ENCODE results near the gene TTC16.

Gene TTC16

GRCh38 chr9:127712371-127712770 lies 3.5 kb upstream of the TTC16 start:
- DNase-seq (ENCODE audit: insufficient read length) (no peak), FAIRE-seq (no peak)
- no peak for TF ChIP-seq POLR2A (IDR thresholded peaks at IDR 0.05; ENCODE audit: low read depth, low read length)
- no peak for TF ChIP-seq TAF1 (IDR thresholded peaks at IDR 0.05; ENCODE audit: borderline replicate concordance, low read depth, low read length)
- no peak for TF ChIP-seq POLR2AphosphoS5 (IDR thresholded peaks at IDR 0.05; ENCODE audit: low read depth, low read length)

- no peak for FAIRE-seq
Observed at GRCh38 chr9:127712867-127713266, 3.0 kb upstream of the TTC16 start.

GRCh38 chr9:127714020-127714750 lies 1.7 kb upstream of the TTC16 start:
- TF ChIP-seq TAF1 (IDR thresholded peaks at IDR 0.05; ENCODE audit: borderline replicate concordance, low read depth, low read length) (no peak), POLR2A (IDR thresholded peaks at IDR 0.05; ENCODE audit: low read depth, low read length) (no peak), POLR2AphosphoS5 (IDR thresholded peaks at IDR 0.05; ENCODE audit: low read depth, low read length) (no peak)
- FAIRE-seq, result no peak
- no peak for DNase-seq (ENCODE audit: insufficient read length)

More at GRCh38 chr9:127712867-127713266, 3.0 kb upstream of the TTC16 start:
- TF ChIP-seq TAF1 (IDR thresholded peaks at IDR 0.05; ENCODE audit: borderline replicate concordance, low read depth, low read length) (no peak), POLR2AphosphoS5 (IDR thresholded peaks at IDR 0.05; ENCODE audit: low read depth, low read length) (no peak), POLR2A (IDR thresholded peaks at IDR 0.05; ENCODE audit: low read depth, low read length) (no peak)
- no peak for DNase-seq (ENCODE audit: insufficient read length)

- DNase-seq (ENCODE audit: insufficient read length) (no peak), FAIRE-seq (peak; percentile 48)
- TF ChIP-seq POLR2A (IDR thresholded peaks at IDR 0.05; ENCODE audit: low read depth, low read length) (no peak), TAF1 (IDR thresholded peaks at IDR 0.05; ENCODE audit: borderline replicate concordance, low read depth, low read length) (no peak), POLR2AphosphoS5 (IDR thresholded peaks at IDR 0.05; ENCODE audit: low read depth, low read length) (no peak)
Observed at GRCh38 chr9:127714951-127715469, 869 bp upstream of the TTC16 start.

- FAIRE-seq (no peak), DNase-seq (ENCODE audit: insufficient read length) (no peak)
- TF ChIP-seq TAF1 (IDR thresholded peaks at IDR 0.05; ENCODE audit: borderline replicate concordance, low read depth, low read length) (no peak), POLR2AphosphoS5 (IDR thresholded peaks at IDR 0.05; ENCODE audit: low read depth, low read length) (no peak), POLR2A (IDR thresholded peaks at IDR 0.05; ENCODE audit: low read depth, low read length) (no peak)
Observed at GRCh38 chr9:127716412-127716811, 533 bp downstream of the TTC16 start.

- TF ChIP-seq POLR2A (IDR thresholded peaks at IDR 0.05; ENCODE audit: low read depth, low read length) (no peak), TAF1 (IDR thresholded peaks at IDR 0.05; ENCODE audit: borderline replicate concordance, low read depth, low read length) (no peak), POLR2AphosphoS5 (IDR thresholded peaks at IDR 0.05; ENCODE audit: low read depth, low read length) (no peak)
- FAIRE-seq (no peak), DNase-seq (ENCODE audit: insufficient read length) (no peak)
Observed at GRCh38 chr9:127717766-127718165, 1.9 kb downstream of the TTC16 start.

- no peak for FAIRE-seq
- no peak for DNase-seq (ENCODE audit: insufficient read length)
- no peak for TF ChIP-seq POLR2A (IDR thresholded peaks at IDR 0.05; ENCODE audit: low read depth, low read length)
- no peak for TF ChIP-seq TAF1 (IDR thresholded peaks at IDR 0.05; ENCODE audit: borderline replicate concordance, low read depth, low read length)
- TF ChIP-seq POLR2AphosphoS5 (IDR thresholded peaks at IDR 0.05; ENCODE audit: low read depth, low read length), result no peak
Observed at GRCh38 chr9:127720031-127720864, 4.4 kb downstream of the TTC16 start.

- no peak for TF ChIP-seq TAF1 (IDR thresholded peaks at IDR 0.05; ENCODE audit: borderline replicate concordance, low read depth, low read length)
- TF ChIP-seq POLR2A (IDR thresholded peaks at IDR 0.05; ENCODE audit: low read depth, low read length), result no peak
- TF ChIP-seq POLR2AphosphoS5 (IDR thresholded peaks at IDR 0.05; ENCODE audit: low read depth, low read length), result no peak
- no peak for DNase-seq (ENCODE audit: insufficient read length)
- FAIRE-seq, result no peak
Observed at GRCh38 chr9:127720865-127721227, 5.0 kb downstream of the TTC16 start.

- TF ChIP-seq POLR2AphosphoS5 (IDR thresholded peaks at IDR 0.05; ENCODE audit: low read depth, low read length), result no peak
- TF ChIP-seq POLR2A (IDR thresholded peaks at IDR 0.05; ENCODE audit: low read depth, low read length), result no peak
- no peak for TF ChIP-seq TAF1 (IDR thresholded peaks at IDR 0.05; ENCODE audit: borderline replicate concordance, low read depth, low read length)
- FAIRE-seq (no peak), DNase-seq (ENCODE audit: insufficient read length) (no peak)
Observed at GRCh38 chr9:127721391-127721821, 5.5 kb downstream of the TTC16 start.

GRCh38 chr9:127722055-127722745 lies 6.3 kb downstream of the TTC16 start:
- no peak for TF ChIP-seq TAF1 (IDR thresholded peaks at IDR 0.05; ENCODE audit: borderline replicate concordance, low read depth, low read length)
- DNase-seq (ENCODE audit: insufficient read length) (no peak), FAIRE-seq (no peak)

- DNase-seq (ENCODE audit: insufficient read length) (no peak), FAIRE-seq (no peak)
- TF ChIP-seq POLR2A (IDR thresholded peaks at IDR 0.05; ENCODE audit: low read depth, low read length) (no peak), POLR2AphosphoS5 (IDR thresholded peaks at IDR 0.05; ENCODE audit: low read depth, low read length) (no peak), TAF1 (IDR thresholded peaks at IDR 0.05; ENCODE audit: borderline replicate concordance, low read depth, low read length) (no peak)
Observed at GRCh38 chr9:127723013-127723412, 7.1 kb downstream of the TTC16 start.

Measured in GM12892 (cell line).